ENCODE results near the gene LARP4.

GRCh38 chr12:50458606-50459005, 57.9 kb downstream of the LARP4 start:
- TF ChIP-seq POLR2A (IDR thresholded peaks at IDR 0.05; ENCODE audit: extremely low read depth, insufficient read length) (no peak), CTCF (IDR thresholded peaks at IDR 0.05; ENCODE audit: low read depth, low read length) (no peak)

Data from NB4 (cell line).